GM12891 (cell line): ENCODE measurements around the gene LGI4.

Source experiments
- DNase-seq: peaks from one replicate; pipeline ENCODE4 v3.0.0; 2011; ENCODE audit warnings: low spot score; ENCODE audit not compliant: insufficient read length
- FAIRE-seq: peaks from 2 replicates; lab custom pipeline; 2011; peaks lifted over from hg19 to GRCh38; lab: Jason Lieb, UNC
- PAX5 ChIP-seq: IDR thresholded peaks from 2 replicates; pipeline ENCODE4 v1.6.1; 2011; ENCODE audit warnings: low read length, moderate library complexity, mild to moderate bottlenecking; ENCODE audit not compliant: insufficient read depth, severe bottlenecking
- POLR2A ChIP-seq: IDR thresholded peaks from 2 replicates; pipeline ENCODE4 v1.6.1; 2011; ENCODE audit warnings: low read depth, low read length, control low read depth
- POLR2AphosphoS5 ChIP-seq: IDR thresholded peaks from 2 replicates; pipeline ENCODE4 v1.6.1; 2011; ENCODE audit warnings: low read depth, low read length, control low read depth
- POU2F2 ChIP-seq: IDR thresholded peaks from 2 replicates; pipeline ENCODE4 v1.6.1; 2011; ENCODE audit warnings: low read depth, mild to moderate bottlenecking, control low read depth, low read length, moderate library complexity
- SPI1 ChIP-seq: IDR thresholded peaks from 2 replicates; pipeline ENCODE4 v1.6.1; 2011; ENCODE audit warnings: low read depth, low read length, control low read depth
- TAF1 ChIP-seq: IDR thresholded peaks from 2 replicates; pipeline ENCODE4 v1.6.1; 2011; ENCODE audit warnings: low read depth, low read length, control low read depth

Gene LGI4

DNA sequence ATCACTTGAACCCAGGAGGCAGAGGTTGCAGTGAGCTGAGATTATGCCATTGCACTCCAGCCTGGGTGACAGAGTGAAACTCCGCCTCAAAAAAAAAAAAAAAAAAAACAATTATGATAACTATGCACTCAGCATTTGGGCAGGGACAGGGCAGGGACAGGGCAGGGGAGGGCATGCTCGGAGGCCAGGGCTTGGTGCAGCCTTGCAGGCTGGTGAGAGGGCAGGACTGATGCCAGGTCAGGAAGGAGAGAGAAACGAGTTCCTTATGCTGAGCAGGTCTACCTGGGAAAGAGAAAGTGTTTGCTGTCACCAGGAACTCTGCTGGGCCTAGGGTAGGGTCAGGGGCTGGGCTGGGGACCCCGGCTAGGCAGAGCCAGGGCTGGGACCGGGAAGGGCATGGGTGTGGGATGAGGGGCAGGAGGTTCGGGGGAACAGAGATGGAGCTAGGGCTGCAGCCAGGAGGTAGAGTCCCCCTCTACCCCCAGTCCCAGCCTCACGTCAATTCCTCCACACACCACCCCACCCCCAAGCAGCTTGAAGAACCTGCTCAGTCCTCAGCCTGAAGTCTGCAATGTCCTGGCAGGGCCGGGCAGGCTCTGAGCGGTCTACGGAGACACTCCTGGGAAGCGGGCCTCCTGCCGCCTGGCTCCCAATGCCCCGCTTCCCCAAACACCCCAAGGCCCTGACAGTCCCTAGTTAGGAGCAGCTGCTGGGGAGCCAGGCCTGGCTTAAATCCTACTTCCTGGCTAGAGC, 16.4 kb downstream of the LGI4 start:
- no peak for TF ChIP-seq POLR2A
- no peak for TF ChIP-seq TAF1
- TF ChIP-seq POLR2AphosphoS5, result no peak
- no peak for TF ChIP-seq SPI1
- no peak for TF ChIP-seq POU2F2
- no peak for TF ChIP-seq PAX5
- DNase-seq (no peak), FAIRE-seq (no peak)

DNA sequence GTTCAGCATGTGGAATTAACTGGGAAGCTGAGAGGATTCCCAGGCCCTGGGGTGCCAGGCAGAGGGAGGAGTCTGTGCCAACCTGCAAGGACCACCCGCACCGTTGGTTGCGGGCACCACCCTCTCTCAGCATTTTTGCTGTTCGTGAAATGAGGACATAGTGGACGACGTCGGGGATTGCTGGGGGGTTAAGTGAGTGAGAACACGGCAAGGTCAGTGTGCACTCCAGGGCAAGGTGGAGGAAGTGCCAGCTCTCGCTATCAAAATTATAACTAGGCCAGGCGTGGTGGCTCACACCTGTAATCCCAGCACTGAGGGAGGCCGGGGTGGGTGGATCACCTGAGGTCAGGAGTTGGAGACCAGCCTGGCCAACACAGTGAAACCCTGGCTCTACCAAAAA, 17.1 kb downstream of the LGI4 start:
- DNase-seq (no peak), FAIRE-seq (no peak)
- TF ChIP-seq POLR2AphosphoS5 (no peak), POU2F2 (no peak), SPI1 (no peak)

DNA sequence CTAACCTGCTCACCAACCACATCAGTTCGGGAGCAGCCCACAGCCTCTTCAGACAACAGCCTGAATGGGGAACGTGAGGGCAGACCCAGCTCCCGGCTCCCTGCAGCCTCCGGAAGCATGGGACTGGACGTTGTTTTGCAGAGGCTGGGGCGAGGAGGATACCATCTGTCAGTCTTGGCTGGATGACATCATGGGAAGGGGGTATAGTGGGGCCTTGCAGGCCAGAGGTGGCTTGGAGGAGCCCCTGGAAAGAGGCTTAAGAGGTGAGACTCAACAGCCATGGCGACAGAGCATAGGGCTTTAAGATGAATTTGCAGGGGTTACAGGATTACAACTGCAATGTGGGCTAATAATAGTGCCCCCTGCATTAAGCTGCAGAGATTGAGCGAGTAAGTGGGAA, 17.7 kb downstream of the LGI4 start:
- DNase-seq (no peak), FAIRE-seq (no peak)
- TF ChIP-seq POLR2A (no peak), POLR2AphosphoS5 (no peak), TAF1 (no peak)

DNA sequence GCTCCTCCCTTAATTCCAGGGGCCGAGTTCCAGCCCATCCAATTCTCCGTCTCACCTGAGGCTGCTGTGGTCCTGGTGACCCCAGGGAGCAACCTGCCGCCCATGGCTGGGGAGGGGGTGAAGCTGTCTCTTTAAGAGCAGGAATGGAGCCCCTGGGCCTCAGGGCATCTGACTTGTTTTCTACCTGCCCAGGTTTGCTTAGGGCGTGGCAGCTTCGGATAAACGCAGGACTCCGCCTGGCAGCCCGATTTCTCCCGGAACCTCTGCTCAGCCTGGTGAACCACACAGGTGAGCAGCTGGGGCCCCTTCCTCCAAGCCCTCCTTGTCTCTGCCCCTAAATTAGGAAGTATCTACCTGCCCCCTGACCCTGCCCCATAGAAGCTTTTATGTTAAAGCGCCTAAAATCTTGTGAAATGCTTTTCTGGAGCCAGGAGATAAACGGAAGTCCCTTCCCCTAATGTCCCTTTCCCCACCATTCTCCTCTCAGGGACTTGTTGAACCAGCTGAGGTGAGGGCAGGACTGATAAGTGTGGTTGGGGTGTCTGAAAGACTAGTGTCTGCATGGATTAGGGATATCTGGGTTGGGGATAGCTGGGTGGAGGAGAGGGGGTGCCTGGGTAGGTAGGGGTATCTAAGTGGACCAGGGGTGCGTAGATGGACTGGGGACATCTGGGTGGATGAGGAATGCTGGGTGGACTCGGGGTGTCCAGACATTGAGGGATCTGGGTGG, 18.6 kb downstream of the LGI4 start:
- no peak for TF ChIP-seq PAX5
- TF ChIP-seq POLR2A, result no peak
- TF ChIP-seq POLR2AphosphoS5, result no peak
- TF ChIP-seq TAF1, result no peak
- TF ChIP-seq POU2F2, result no peak
- no peak for TF ChIP-seq SPI1
- no peak for DNase-seq
- no peak for FAIRE-seq

DNA sequence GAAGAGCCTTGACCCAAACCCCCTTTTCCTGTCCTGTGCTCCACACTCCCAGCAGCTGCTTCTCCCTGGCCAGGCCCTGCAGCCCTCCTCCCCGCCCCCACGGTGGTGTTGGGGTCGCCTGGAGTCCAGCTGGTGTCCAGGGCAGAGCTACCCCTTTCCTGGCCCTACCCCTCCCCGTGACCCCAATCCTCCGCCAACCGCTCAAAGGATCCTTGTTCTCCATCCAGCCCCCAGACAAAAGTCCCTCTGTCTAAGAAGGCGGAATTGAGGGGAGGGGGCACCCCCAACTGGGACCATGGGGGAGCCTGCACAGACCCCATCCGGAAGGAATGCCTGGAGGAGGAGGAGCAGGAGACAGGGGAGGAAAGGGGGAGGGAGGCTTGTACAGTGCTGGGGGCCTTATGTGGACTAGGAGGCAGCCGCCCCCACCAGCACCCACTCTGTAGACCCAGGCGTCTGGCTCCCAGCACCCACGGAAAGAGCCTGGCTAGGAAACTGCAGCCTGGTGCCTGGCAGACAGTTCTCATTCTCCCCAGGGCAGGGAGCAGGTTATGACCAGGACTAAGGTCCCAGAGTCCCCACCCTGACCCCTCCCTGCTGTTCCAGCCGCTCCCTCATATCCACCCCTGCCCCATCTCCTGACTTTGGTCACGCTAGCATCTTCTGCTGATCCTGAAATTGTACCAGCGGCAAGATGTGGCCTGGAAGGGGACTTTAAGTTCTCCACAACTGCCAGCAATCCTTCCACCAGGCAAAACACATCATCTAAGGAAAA, 19.5 kb downstream of the LGI4 start, which contains the start of gene FXYD3:
Gene FXYD3, plus strand, starts transcription at position 647 of the 775 bp plus-strand sequence. CDS start 3,554 bp downstream, outside the sequence.
- FAIRE-seq, result no peak

DNA sequence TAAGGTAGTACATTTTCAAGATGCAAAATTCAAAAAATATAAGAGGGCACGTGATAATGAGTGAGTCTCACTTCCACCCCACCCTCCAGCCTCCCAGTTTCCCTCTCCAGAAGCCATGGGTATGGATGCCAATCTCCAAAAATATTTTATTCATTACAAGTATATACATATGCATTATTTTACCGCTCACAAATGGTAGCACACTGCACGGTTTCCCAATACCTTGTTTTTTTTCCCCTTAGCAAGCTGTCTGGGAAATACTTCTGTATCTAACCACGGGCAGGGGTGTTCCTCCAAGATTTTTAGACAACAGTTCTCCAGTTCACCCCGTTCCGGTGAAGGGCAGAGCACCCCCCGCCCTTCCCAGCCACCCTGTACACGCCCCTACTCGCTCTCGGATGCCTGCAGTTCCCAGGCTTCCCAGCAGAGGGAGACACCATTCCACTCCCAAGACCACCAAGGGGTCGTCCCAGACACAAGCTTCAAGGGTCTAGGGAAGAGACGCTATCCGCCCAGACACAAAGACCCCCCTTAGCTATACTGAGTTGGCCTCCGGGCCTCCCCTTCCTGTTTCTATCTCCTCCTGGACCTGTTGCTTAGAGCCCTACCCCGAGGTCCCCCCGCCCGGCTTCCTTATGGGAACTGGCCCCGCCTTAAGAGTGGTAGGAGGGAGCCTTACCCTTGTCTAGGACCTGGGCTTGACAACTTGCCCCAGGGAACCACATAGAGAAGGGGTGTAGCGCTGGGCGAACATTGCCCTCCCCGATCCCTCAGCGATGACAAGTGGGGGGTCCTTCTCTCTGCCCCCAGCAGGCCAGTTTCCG, 20.3 kb downstream of the LGI4 start:
- FAIRE-seq (peak; percentile 86), DNase-seq (peak; percentile 82)
- TF ChIP-seq POU2F2 (no peak), POLR2A (no peak), PAX5 (no peak), SPI1 (no peak), POLR2AphosphoS5 (no peak), TAF1 (no peak)

More for the DNA sequence above, 19.5 kb downstream of the LGI4 start, which contains the start of gene FXYD3:
- DNase-seq, result no peak
- TF ChIP-seq TAF1 (no peak), POLR2AphosphoS5 (no peak), SPI1 (no peak), POLR2A (no peak), PAX5 (no peak), POU2F2 (no peak)

DNA sequence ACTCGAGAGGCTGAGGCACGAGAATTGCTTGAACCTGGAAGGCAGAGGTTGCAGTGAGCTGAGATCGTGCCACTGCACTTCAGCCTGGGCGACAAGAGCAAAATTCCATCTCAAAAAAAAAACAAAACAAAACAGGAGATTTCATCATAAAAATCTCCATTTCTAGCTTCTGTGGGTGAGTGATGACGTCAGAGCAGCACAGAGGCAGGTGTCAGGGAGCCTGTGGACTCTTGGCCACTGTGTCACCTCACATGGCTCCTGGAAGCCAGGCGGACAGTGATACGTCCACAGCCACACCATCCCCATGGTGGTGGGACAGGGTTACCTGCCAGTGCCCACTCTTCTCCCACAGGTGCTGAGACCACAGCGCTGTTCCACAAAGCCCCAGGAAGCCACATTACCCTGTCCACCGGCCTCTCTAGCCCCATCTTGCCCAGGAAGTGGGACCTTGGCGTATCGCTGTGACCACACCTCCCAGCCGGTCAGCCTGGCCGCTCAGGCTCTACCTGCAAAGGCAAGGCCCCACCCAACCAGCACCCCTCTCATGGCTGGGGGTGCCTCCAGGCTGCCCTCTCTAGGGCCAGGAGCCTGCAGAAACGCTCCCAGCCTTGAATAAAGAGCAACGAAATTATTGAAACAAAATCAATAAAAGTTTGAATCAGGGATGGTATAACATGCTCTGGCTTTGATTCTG, 21.7 kb downstream of the LGI4 start:
- DNase-seq (no peak), FAIRE-seq (no peak)
- TF ChIP-seq SPI1, result no peak
- TF ChIP-seq POU2F2, result no peak
- TF ChIP-seq PAX5, result no peak

DNA sequence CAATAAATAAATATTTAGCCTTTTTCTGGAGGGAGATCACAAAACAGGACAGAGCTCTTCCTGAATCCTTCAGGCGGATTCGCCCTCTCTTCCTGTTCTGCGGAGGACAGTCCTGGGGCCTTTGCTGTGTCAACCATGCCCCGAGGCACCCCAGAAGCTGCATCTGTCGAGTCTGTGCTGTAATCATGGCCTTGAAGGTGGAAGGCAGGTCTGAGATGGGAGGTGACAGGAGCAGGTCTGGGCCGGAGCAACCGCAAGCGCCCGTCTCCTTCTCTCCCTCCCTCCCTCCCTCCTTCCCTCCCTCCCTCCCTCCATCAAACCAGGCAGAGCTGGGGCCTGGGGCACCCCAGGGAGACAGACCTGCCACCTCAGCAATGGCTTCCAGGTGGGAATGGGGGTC, 23.9 kb downstream of the LGI4 start:
- TF ChIP-seq POU2F2, result no peak
- no peak for TF ChIP-seq SPI1
- TF ChIP-seq POLR2AphosphoS5, result no peak
- TF ChIP-seq TAF1, result no peak
- TF ChIP-seq PAX5, result no peak
- no peak for TF ChIP-seq POLR2A
- no peak for DNase-seq
- no peak for FAIRE-seq
